ENCODE measurements around the gene ZNF26.

ZNF26 gene

DNA sequence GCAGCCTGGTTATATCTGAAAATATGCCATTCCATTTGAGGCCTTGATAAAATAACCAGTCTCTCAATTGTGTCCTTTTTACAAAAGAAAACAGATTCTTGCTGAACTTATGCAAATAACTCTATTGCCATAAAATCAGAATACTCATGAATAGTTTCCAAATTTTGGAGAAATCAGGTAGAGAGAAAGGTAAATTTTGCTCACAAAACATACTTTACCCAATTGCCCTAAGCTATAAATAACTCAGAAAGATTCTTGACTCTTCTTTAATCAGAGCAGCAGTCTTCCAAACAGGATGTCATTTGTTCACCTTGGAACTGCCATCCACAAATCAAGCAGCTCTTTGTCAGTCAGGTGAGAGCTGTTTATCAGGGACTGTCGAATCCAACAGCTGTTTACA lies 12.6 kb downstream of the ZNF26 start:
- no peak overlapping the region for H3K4me3 ChIP-seq (ENCODE audit: low read depth, low read length)
- DNase-seq (ENCODE audit: low read depth), result peak; percentile 5
- TF ChIP-seq, protein P1, sequence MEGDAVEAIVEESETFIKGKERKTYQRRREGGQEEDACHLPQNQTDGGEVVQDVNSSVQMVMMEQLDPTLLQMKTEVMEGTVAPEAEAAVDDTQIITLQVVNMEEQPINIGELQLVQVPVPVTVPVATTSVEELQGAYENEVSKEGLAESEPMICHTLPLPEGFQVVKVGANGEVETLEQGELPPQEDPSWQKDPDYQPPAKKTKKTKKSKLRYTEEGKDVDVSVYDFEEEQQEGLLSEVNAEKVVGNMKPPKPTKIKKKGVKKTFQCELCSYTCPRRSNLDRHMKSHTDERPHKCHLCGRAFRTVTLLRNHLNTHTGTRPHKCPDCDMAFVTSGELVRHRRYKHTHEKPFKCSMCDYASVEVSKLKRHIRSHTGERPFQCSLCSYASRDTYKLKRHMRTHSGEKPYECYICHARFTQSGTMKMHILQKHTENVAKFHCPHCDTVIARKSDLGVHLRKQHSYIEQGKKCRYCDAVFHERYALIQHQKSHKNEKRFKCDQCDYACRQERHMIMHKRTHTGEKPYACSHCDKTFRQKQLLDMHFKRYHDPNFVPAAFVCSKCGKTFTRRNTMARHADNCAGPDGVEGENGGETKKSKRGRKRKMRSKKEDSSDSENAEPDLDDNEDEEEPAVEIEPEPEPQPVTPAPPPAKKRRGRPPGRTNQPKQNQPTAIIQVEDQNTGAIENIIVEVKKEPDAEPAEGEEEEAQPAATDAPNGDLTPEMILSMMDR (conservative IDR thresholded peaks at IDR 0.05; ENCODE audit: low read depth, low read length), result no peak

DNA sequence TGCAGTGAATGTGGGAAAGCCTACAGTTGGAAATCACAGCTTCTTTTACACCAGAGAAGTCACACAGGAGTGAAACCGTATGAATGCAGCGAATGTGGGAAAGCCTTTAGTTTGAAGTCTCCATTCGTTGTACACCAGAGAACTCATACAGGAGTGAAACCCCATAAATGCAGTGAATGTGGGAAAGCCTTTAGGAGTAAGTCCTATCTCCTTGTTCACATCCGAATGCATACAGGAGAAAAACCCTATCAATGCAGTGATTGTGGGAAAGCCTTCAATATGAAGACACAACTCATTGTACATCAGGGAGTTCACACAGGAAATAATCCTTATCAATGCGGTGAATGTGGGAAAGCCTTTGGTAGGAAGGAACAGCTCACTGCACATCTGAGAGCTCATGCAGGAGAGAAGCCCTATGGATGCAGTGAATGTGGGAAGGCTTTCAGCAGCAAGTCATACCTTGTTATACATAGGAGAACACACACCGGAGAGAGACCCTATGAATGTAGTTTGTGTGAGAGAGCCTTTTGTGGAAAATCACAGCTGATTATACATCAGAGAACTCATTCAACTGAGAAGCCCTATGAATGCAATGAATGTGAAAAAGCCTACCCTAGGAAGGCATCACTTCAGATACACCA lies 24.6 kb downstream of the ZNF26 start:
- TF ChIP-seq, protein P1 (conservative IDR thresholded peaks at IDR 0.05; ENCODE audit: low read depth, low read length), result no peak
- H3K4me3 ChIP-seq (ENCODE audit: low read depth, low read length), result no peak overlapping the region
- DNase-seq (ENCODE audit: low read depth), result no peak

DNA sequence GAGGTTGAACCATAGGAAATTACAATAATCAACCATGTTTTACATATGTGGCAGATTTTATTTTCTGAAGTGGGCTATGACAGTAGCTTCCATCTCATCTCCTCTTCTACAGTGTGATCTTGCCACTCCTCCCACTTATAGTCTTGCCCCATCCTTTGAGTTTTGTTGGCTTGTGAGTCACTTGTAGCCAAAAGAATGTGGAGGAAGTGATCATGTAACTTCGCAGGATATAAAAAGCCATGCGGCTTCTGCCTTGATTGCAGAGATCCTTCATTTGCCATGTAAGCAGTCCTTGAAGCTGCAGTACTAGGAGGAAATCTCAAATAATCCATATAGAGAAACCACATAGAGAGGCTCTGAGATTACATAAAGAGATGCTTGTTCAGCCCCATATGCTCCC lies 37.4 kb downstream of the ZNF26 start:
- TF ChIP-seq, protein P1 (conservative IDR thresholded peaks at IDR 0.05; ENCODE audit: low read depth, low read length), result no peak
- peak; percentile 10 for DNase-seq (ENCODE audit: low read depth)
- H3K4me3 ChIP-seq (ENCODE audit: low read depth, low read length), result no peak overlapping the region

DNA sequence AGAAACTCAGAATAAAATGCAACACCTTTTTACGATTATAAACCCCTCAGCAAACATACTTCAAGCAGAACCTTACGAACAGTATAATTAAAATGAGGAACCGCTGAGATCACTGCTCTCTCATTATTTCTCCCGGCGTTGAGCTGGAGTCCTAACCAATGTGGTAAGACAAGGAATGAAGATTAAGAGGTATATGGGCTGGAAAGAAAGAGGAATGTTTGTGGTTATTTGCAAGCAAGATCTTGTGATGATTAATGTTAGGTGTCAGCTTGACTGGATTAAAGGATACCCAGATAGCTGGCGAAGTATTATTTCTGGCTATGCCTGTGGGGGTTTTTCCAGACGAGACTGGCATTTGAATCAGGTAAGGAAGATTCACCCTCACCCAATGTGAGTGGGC lies 40.8 kb downstream of the ZNF26 start:
- H3K4me3 ChIP-seq (ENCODE audit: low read depth, low read length), result no peak overlapping the region
- TF ChIP-seq, protein P1 (conservative IDR thresholded peaks at IDR 0.05; ENCODE audit: low read depth, low read length), result no peak
- DNase-seq (ENCODE audit: low read depth), result no peak

DNA sequence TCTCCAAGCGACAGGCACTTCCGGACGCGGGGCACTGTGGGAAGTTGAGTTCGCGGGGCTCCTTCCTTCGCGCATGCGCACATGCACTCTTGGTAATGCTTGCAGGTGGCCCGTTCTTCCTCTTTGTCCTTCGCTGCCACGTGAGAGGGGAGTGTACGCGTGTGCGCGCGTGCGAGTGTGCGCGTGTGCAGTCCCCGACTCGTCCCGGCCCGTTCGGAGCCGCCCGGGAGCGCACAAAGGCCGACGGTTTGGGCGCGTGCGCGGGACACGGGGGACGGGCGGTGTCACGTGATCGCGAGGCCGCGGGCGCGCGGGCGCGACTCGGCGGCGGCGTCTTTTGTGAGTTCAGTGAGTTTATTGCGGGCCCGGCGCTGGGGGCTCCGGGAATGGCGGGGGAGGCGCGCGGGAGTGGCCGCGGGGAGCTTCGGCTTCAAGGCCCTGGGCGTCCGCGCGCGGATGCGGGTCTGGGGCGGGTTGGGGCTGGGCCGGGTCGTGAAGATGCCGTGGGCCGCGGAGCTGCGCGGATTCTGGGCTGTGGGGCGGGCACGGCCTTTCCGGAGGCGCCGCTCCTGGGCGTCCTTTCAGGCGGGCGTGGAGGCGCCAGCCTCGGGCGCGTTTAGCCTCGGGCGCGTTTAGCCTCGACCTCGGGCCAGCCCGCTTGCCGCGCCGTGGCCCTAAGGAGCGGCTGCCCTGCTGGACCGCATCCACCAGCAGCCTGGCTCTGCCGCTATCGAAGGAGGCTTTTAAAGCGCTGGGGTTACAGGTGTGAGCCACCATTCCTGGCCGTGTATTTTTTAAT lies 51.2 kb downstream of the ZNF26 start, which contains the start of gene ZNF84:
Gene ZNF84, plus strand, starts transcription at position 303 of the 799 bp plus-strand sequence. CDS start 3,959 bp downstream, outside the sequence.
- TF ChIP-seq, protein P1 (conservative IDR thresholded peaks at IDR 0.05; ENCODE audit: low read depth, low read length), result no peak
- peak within 1 kb of the TSS; percentile 80 for H3K4me3 ChIP-seq (ENCODE audit: low read depth, low read length)
- peak; percentile 99 for DNase-seq (ENCODE audit: low read depth)

DNA sequence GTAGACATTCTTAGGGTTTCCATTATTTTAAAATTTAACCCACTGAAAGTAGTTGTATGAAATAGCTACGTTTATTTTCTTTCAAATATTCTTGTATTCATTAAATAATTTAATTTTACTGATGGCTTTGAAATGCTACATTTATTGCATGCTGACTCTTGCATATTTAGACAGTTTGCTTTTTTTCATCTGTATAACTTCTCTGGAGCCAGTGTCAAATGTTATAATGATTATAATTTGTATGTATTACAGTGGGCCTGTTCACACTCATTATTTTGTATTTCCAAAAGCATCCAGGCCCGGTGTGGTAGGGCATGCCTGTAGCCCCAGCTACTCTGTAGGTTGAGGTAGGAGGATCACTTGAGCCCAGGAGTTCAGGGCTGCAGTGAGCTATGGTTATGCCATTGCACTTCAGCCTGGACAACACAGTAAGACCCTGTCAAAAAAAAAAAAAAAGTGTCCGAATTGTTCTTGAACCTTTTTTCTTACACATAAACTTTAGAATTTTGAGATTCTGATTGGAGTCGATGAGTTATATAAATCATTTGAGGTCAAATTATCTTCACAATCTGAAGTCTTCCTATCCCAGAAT lies 52.0 kb downstream of the ZNF26 start:
- TF ChIP-seq, protein P1 (conservative IDR thresholded peaks at IDR 0.05; ENCODE audit: low read depth, low read length), result no peak
- no peak for DNase-seq (ENCODE audit: low read depth)
- H3K4me3 ChIP-seq (ENCODE audit: low read depth, low read length), result peak overlapping the region; percentile 80
